Glutamatergic neuron (in vitro differentiated cells): Measurements from ENCODE around the gene MRPL36. TPM values are rescaled to one million over a fixed set of nuclear protein-coding genes. Genes with fewer than 3 reads are reported as not detected.

ENCODE experiments used
- DNase-seq: peaks from one replicate; pipeline ENCODE4 v3.0.0; 2022
- H3K27ac Mint-ChIP-seq: one replicate; pipeline ENCODE4 v1.8.0; 2020; ENCODE audit warnings: mild to moderate bottlenecking, mixed read lengths, inconsistent platforms; ENCODE audit not compliant: unreplicated experiment
- H3K27me3 Mint-ChIP-seq: one replicate; pipeline ENCODE4 v1.8.0; 2020; ENCODE audit warnings: mild to moderate bottlenecking, moderate library complexity, mixed read lengths, inconsistent platforms; ENCODE audit not compliant: unreplicated experiment
- H3K36me3 Mint-ChIP-seq: one replicate; pipeline ENCODE4 v1.8.0; 2020; ENCODE audit warnings: mild to moderate bottlenecking, mixed read lengths, inconsistent platforms; ENCODE audit not compliant: unreplicated experiment
- H3K4me1 Mint-ChIP-seq: one replicate; pipeline ENCODE4 v1.8.0; 2020; ENCODE audit warnings: mild to moderate bottlenecking, low read depth, mixed read lengths, inconsistent platforms; ENCODE audit not compliant: unreplicated experiment
- H3K4me3 Mint-ChIP-seq: one replicate; pipeline ENCODE4 v1.8.0; 2020; ENCODE audit warnings: mild to moderate bottlenecking, mixed read lengths, inconsistent platforms; ENCODE audit not compliant: unreplicated experiment
- H3K9me3 Mint-ChIP-seq: one replicate; pipeline ENCODE4 v1.8.0; 2020; ENCODE audit warnings: mild to moderate bottlenecking, moderate library complexity, mixed read lengths, inconsistent platforms; ENCODE audit not compliant: unreplicated experiment
- total RNA-seq: library from RNA; stranded (reverse); fragmentation: NEBNext Ultra II Directional; extraction: Animal tissue kit (Norgen Biotek cat#: 25700); gene quantifications from one replicate; pipeline ENCODE4 v1.2.1, GENCODE V29; 2021; ENCODE audit not compliant: unreplicated experiment
- TF ChIP-seq, protein P1 (sequence below): fragments of 200-600 bp; sonication (generic); IDR thresholded peaks from one replicate; pipeline ENCODE4 v1.5.0; 2021; ENCODE audit not compliant: partially characterized antibody, unreplicated experiment

Gene MRPL36
- total RNA-seq, 1 donor from 2014 or later: 40.0 TPM

DNA sequence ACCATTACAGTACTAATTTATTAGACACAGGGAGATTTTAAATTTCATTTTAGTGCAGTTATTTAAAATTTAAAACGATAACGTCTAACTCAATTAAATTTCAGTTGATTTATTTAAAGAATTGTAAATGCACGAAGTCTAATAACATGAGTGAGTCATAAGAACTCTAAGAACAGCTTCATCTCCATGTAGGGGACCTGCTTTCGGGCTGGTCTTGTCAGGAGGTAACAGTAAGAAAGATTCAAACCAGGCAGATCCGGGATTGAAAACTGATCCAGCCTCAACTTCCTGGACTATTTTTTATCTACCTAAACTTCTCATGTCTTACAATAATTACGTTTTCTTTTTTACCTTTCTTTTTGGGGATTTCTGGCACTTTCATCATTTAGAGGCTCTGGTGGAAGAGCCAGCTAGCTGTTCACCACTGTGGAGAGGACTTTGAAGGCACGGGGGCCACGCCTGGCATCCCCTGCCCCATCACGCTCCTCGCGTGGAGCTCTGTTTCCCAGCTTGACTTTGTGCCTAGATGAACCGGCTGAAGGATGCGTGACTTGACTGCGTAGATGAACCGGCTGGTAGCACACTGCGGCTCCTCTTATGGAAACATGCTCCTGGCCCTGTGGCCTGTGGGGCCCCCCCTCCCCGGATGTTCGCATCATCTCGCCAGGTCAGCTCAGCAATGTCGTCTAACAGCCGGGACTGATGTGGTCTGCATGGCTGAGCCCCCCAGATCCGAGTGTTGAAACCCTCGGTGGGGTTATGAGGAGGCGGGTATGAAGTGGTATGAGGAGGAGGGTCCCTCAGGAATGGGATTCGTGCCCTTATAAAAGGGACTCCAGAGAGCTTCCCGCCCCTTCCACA is 27.6 kb upstream of the MRPL36 start:
- TF ChIP-seq, protein P1, sequence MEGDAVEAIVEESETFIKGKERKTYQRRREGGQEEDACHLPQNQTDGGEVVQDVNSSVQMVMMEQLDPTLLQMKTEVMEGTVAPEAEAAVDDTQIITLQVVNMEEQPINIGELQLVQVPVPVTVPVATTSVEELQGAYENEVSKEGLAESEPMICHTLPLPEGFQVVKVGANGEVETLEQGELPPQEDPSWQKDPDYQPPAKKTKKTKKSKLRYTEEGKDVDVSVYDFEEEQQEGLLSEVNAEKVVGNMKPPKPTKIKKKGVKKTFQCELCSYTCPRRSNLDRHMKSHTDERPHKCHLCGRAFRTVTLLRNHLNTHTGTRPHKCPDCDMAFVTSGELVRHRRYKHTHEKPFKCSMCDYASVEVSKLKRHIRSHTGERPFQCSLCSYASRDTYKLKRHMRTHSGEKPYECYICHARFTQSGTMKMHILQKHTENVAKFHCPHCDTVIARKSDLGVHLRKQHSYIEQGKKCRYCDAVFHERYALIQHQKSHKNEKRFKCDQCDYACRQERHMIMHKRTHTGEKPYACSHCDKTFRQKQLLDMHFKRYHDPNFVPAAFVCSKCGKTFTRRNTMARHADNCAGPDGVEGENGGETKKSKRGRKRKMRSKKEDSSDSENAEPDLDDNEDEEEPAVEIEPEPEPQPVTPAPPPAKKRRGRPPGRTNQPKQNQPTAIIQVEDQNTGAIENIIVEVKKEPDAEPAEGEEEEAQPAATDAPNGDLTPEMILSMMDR: no peak
- Mint-ChIP-seq H3K4me3 (no peak overlapping the region), H3K4me1 (peaks cover 11% of the 10 kb centered on the region), H3K27me3 (peaks cover 4% of the 10 kb centered on the region), H3K9me3 (peaks cover 4% of the 10 kb centered on the region), H3K27ac (peak overlapping the region; percentile 6), H3K36me3 (no peaks in the 10 kb centered on the region)
- DNase-seq: no peak

DNA sequence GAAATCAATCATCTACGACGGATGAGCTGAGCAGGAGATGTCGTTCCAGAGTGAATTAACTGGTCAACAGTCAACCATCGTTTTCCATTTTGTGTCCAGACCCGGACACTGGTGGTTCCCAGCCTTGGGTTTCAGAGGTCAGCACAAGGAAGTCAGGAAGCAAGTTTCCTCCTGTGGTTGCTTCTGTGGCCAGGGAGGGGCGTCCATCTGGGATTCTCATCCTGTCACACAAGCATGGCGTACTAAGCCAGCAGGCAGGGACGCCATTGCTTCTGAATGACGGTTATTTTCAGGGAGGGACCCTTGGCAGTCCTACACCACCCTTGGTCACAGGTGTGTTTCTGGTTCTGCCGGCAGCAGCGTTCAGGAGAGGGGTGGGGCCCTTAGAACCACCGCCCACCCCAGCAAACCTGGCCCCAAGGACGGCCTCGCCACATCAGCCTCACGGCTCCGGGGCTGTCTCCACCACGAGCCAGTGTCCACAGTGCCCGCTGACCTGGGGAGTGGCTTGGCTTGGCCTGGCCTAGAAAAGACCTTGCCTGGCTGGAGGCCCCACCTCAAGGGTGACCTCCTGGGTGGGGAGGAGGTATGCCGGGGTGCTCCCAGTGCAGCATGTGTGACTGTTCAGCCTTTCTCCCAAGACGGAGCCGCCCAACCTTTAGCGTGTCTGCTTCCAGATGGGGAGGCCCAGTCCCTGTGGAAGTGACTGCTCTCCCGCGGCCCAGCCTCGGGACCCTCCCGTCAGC is 26.8 kb upstream of the MRPL36 start:
- no peak for DNase-seq
- Mint-ChIP-seq H3K4me3 (no peak overlapping the region), H3K36me3 (peaks cover 7% of the 10 kb centered on the region), H3K4me1 (peaks cover 5% of the 10 kb centered on the region), H3K27me3 (peaks cover 4% of the 10 kb centered on the region), H3K27ac (peak overlapping the region; percentile 6), H3K9me3 (peaks cover 4% of the 10 kb centered on the region)
- TF ChIP-seq, protein P1: no peak

DNA sequence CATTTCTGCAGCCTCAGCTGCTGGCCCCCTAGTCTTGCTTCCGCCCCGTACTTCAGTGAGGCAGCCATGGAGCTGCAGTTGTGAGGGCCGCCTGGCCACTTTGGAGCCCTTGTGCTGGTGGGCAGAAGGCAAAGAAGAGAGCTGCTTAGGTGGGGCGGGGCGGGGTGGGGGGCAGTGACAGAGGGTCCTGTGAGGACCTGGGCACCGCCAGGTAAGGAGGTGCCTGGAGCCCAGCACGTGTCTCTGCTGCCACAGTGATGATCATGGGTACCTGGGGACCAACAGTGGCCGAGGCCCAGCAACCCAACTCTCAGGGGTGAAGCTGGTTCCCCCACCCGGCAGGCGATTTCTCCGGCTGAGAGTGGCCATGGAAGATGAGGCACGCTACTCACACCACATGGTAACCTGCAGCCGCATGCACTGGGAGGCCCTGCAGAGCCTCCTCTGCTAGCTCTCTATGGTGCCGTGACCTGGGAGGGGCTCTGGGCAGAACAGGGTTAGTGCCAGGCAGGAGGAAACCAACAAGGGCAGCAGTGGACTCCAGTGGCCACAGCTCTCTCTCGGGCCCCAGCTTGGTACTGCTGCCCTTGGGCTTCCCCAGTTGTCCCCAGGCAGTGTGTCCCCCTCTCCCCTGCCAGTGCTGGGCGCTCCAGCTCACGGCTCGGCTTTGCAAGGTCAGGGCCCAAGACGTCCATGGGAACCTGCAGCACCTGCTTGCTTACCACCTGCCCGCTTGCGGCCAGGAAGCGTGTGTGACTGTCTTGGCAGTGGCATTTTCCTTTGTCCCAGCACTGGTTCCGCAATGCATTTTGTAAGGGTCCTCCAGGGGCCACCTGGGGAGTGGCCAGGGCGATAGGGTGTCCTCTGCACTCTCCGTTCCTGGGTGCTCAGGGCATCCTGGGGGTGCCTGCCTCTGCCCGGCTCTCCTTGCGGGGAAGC is 25.5 kb upstream of the MRPL36 start:
- peaks cover 4% of the 10 kb centered on the region for H3K27me3 Mint-ChIP-seq
- H3K4me3 Mint-ChIP-seq: no peak overlapping the region
- H3K27ac Mint-ChIP-seq: no peak overlapping the region
- TF ChIP-seq, protein P1: no peak
- H3K36me3 Mint-ChIP-seq: peaks cover 7% of the 10 kb centered on the region
- no peaks in the 10 kb centered on the region for H3K4me1 Mint-ChIP-seq
- DNase-seq: no peak
- H3K9me3 Mint-ChIP-seq: peaks cover 4% of the 10 kb centered on the region

DNA sequence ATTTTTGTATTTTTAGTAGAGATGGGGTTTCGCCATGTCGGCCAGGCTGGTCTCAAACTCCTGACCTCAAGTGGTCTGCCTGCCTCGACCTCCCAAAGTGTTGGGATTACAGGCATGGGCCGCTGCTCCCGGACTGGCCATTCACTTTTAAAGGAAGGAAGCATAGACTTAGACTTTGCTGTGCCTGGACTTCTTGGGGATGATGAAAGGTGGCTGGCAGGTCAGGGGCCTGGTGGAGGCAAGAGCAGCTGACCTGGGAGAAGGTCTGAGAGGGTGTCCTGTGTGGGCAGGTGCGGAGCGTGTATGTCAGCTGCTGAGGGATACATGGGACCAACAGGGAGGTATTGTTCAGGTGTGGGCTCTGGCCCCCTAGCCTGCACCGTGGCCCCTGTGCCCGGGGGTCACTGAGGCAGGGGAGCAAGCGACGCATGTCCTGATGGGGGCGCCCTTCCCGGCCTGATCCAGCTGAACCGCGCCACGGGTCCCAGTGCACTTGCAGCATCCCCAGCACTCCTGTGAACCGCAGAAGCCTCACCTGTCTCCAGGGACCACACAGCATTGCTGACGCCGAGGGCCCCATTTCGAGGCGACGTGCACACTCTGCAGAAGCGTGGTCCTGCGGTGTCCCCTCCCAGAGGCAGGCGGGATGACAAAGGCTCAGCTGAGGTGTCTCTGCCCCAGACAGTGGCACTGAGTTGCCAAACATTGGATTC is 24.6 kb upstream of the MRPL36 start:
- Mint-ChIP-seq H3K27ac (no peak overlapping the region), H3K9me3 (peaks cover 4% of the 10 kb centered on the region), H3K4me3 (no peak overlapping the region), H3K27me3 (peaks cover 4% of the 10 kb centered on the region), H3K36me3 (peaks cover 9% of the 10 kb centered on the region), H3K4me1 (no peaks in the 10 kb centered on the region)
- no peak for DNase-seq
- TF ChIP-seq, protein P1: no peak
